Liver (tissue), 9 donors: ENCODE measurements around the gene TMED6. TPM values are rescaled to one million over a fixed set of nuclear protein-coding genes. Genes with fewer than 3 reads are reported as not detected.

Experiments
- DNase-seq: peaks from one replicate; pipeline ENCODE4 v3.0.0-alpha.2; 2017; ENCODE audit warnings: low spot score
- H3K27ac ChIP-seq, 2 donors: one replicate each; pipeline ENCODE4 v1.7.0; 2013; ENCODE audit warnings: inconsistent platforms in 2 of 2, low read length in 2 of 2, control low read depth in 1 of 2, low read depth in 1 of 2, mild to moderate bottlenecking in 1 of 2
- H3K27me3 ChIP-seq, 4 donors: one replicate each; pipeline versions ENCODE4 v1.6.1 to v1.7.0; 2013; ENCODE audit warnings: low read length in 3 of 4, inconsistent platforms in 1 of 4, mild to moderate bottlenecking in 1 of 4, moderate library complexity in 1 of 4; ENCODE audit not compliant: control insufficient read depth in 4 of 4, insufficient read depth in 4 of 4
- H3K36me3 ChIP-seq, 4 donors: one replicate each; pipeline versions ENCODE4 v1.6.1 to v1.7.0; 2013; ENCODE audit warnings: low read length in 3 of 4, mild to moderate bottlenecking in 3 of 4, low read depth in 1 of 4, moderate library complexity in 1 of 4; ENCODE audit not compliant: control insufficient read depth in 4 of 4, insufficient read depth in 3 of 4
- H3K4me1 ChIP-seq, 4 donors: one replicate each; pipeline versions ENCODE4 v1.6.1 to v1.7.0; 2013; ENCODE audit warnings: low read length in 3 of 4, mild to moderate bottlenecking in 3 of 4, moderate library complexity in 1 of 4; ENCODE audit not compliant: control insufficient read depth in 4 of 4, insufficient read depth in 4 of 4
- H3K4me3 ChIP-seq, 3 donors: one replicate each; pipeline versions ENCODE4 v1.6.1 to v1.7.0; 2013; ENCODE audit warnings: low read length in 3 of 3, control low read depth in 1 of 3, low read depth in 1 of 3, mild to moderate bottlenecking in 1 of 3
- H3K9ac ChIP-seq, 2 donors: one replicate each; pipeline ENCODE4 v1.7.0; 2013; ENCODE audit warnings: low read length in 2 of 2, mild to moderate bottlenecking in 2 of 2, moderate library complexity in 2 of 2, control low read depth in 1 of 2, low read depth in 1 of 2
- H3K9me3 ChIP-seq, 4 donors: one replicate each; pipeline versions ENCODE4 v1.6.1 to v1.7.0; 2013; ENCODE audit warnings: low read length in 3 of 4; ENCODE audit not compliant: control insufficient read depth in 4 of 4
- ATF3 ChIP-seq: IDR thresholded peaks from 2 replicates; pipeline ENCODE4 v1.6.1; 2016; ENCODE audit warnings: antibody characterized with exemption
- CTCF ChIP-seq: fragments of 150-350 bp; IDR thresholded peaks from 2 replicates; pipeline ENCODE4 v1.5.1; 2017; ENCODE audit warnings: improper control_type of control experiment, low read depth, low read length; ENCODE audit not compliant: missing input control
- EGR1 ChIP-seq, 2 donors: IDR thresholded peaks; 2 replicates each; pipeline ENCODE4 v1.6.1; 2016 to 2018; ENCODE audit warnings: antibody characterized with exemption in 2 of 2, low read depth in 2 of 2
- FOXA2 ChIP-seq: IDR thresholded peaks from 2 replicates; pipeline ENCODE4 v1.6.1; 2016; ENCODE audit warnings: antibody characterized with exemption
- GABPA ChIP-seq, 2 donors: IDR thresholded peaks in 1 of 2; conservative IDR thresholded peaks in 1 of 2; 2 replicates each; pipeline ENCODE4 v1.6.1; 2016; ENCODE audit warnings: antibody characterized with exemption in 2 of 2, mild to moderate bottlenecking in 1 of 2, moderate library complexity in 1 of 2
- HNF4A ChIP-seq, 2 donors: conservative IDR thresholded peaks; 2 replicates each; pipeline ENCODE4 v1.6.1; 2016; ENCODE audit warnings: antibody characterized with exemption in 2 of 2, mild to moderate bottlenecking in 2 of 2
- HNF4G ChIP-seq: IDR thresholded peaks from 2 replicates; pipeline ENCODE4 v1.6.1; 2016; ENCODE audit warnings: antibody characterized with exemption
- JUND ChIP-seq, 2 donors: IDR thresholded peaks; 2 replicates each; pipeline ENCODE4 v1.6.1; 2016; ENCODE audit warnings: antibody characterized with exemption in 2 of 2
- MAX ChIP-seq: IDR thresholded peaks from 2 replicates; pipeline ENCODE4 v1.6.1; 2016; ENCODE audit warnings: antibody characterized with exemption
- NR2F2 ChIP-seq: IDR thresholded peaks from 2 replicates; pipeline ENCODE4 v1.6.1; 2016; ENCODE audit warnings: antibody characterized with exemption
- RAD21 ChIP-seq, 2 donors: IDR thresholded peaks; 2 replicates each; pipeline ENCODE4 v1.6.1; 2016; ENCODE audit warnings: antibody characterized with exemption in 2 of 2, mild to moderate bottlenecking in 2 of 2
- REST ChIP-seq: IDR thresholded peaks from 2 replicates; pipeline ENCODE4 v1.6.1; 2016; ENCODE audit warnings: antibody characterized with exemption, mild to moderate bottlenecking
- SP1 ChIP-seq: IDR thresholded peaks from 2 replicates; pipeline ENCODE4 v1.6.1; 2018; ENCODE audit warnings: antibody characterized with exemption, mild to moderate bottlenecking
- TAF1 ChIP-seq: conservative IDR thresholded peaks from 2 replicates; pipeline ENCODE4 v1.6.1; 2016; ENCODE audit warnings: antibody characterized with exemption, mild to moderate bottlenecking
- YY1 ChIP-seq: IDR thresholded peaks from 2 replicates; pipeline ENCODE4 v1.6.1; 2016; ENCODE audit warnings: antibody characterized with exemption, mild to moderate bottlenecking
- ZBTB33 ChIP-seq: IDR thresholded peaks from 2 replicates; pipeline ENCODE4 v1.6.1; 2016; ENCODE audit warnings: antibody characterized with exemption
- WGBS: extraction: QIAGEN DNeasy Blood & Tissue Kit; methylation state at CpG from one replicate; pipeline ENCODE4 v1.1.7; 2013; 5-methylcytosine and 5-hydroxymethylcytosine counted together
- polyA plus RNA-seq, 2 donors: library from polyadenylated mRNA; stranded (reverse) in 1 of 2; unstranded in 1 of 2; fragments of 200-250 nt in 1 of 2; fragments of >200 nt in 1 of 2; fragmentation: Nextera tagmentation in 1 of 2; extraction: Ambion mirVana in 1 of 2; gene quantifications; one replicate each; pipeline versions ENCODE4 v1.2.1 to v1.2.3, GENCODE V29; 2013 to 2015
- total RNA-seq, 2 donors: library from RNA; depleted of rRNA; stranded (reverse); fragments of >200 nt; gene quantifications; one replicate each; pipeline ENCODE4 v1.2.3, GENCODE V29; 2014
- donor health status: healthy.
- donor health status: healthy.
- donor health status: healthy.
- donor health status: healthy.
- donor health status: healthy.

TMED6 gene
- total and polyA plus RNA-seq, 4 donors = 0.18 to 46.2 (median 11.0) TPM

- no peak for TF ChIP-seq TAF1
- no peak for TF ChIP-seq ATF3
- no peak for TF ChIP-seq ZBTB33
- no peak for TF ChIP-seq RAD21 (IDR thresholded peaks at IDR 0.05)
- no peak for TF ChIP-seq EGR1 (IDR thresholded peaks at IDR 0.05; ENCODE audit: low read depth in 2 of 2)
- TF ChIP-seq SP1 = no peak
- no peak for TF ChIP-seq FOXA2
- TF ChIP-seq MAX = no peak
- TF ChIP-seq REST = no peak
- no peak for TF ChIP-seq JUND (IDR thresholded peaks at IDR 0.05)
- no peak for TF ChIP-seq CTCF
- no peak for TF ChIP-seq NR2F2
- TF ChIP-seq HNF4A (conservative IDR thresholded peaks at IDR 0.05) = no peak
- no peak for TF ChIP-seq YY1
- Histone ChIP-seq H3K36me3 (peaks cover 1 to 13% (median 7%) of the 10 kb centered on the region in 4 donors), H3K9ac (no peak overlapping the region), H3K27ac (no peak overlapping the region), H3K9me3 (no peaks in the 10 kb centered on the region), H3K4me1 (peaks cover 3 to 11% (median 8%) of the 10 kb centered on the region in 4 donors), H3K27me3 (no peaks in the 10 kb centered on the region), H3K4me3 (no peak overlapping the region)
- WGBS = 97% methylated on average over 6 of the region's 6 CpGs
- DNase-seq = no peak
Observed at GRCh38 chr16:69348222-69348621, 3.4 kb downstream of the TMED6 start.

- H3K9me3 ChIP-seq = no peaks in the 10 kb centered on the region
- H3K27me3 ChIP-seq = no peaks in the 10 kb centered on the region
- H3K4me1 ChIP-seq = peaks cover 0 to 7% (median 5%) of the 10 kb centered on the region in 4 donors
- H3K36me3 ChIP-seq = peaks cover 1 to 21% (median 15%) of the 10 kb centered on the region in 4 donors
- no peak overlapping the region for H3K4me3 ChIP-seq
- 91% methylated on average over 6 of the region's 6 CpGs for WGBS
- TF ChIP-seq RAD21 (IDR thresholded peaks at IDR 0.05) (no peak), GABPA (IDR thresholded peaks at IDR 0.05 in 1 of 2, conservative IDR thresholded peaks at IDR 0.05 in 1 of 2) (no peak), JUND (IDR thresholded peaks at IDR 0.05) (no peak), REST (no peak), HNF4A (conservative IDR thresholded peaks at IDR 0.05) (no peak), FOXA2 (no peak), TAF1 (no peak), HNF4G (no peak), CTCF (no peak)
- no peak overlapping the region for H3K9ac ChIP-seq
- H3K27ac ChIP-seq = no peak overlapping the region
- no peak for DNase-seq
Observed at GRCh38 chr16:69346683-69347082, 4.9 kb downstream of the TMED6 start.
